Esophagus (tissue), 2 donors: Measurements from ENCODE around the gene GPRC5A. TPM values are rescaled to one million over a fixed set of nuclear protein-coding genes. Genes with fewer than 3 reads are reported as not detected.
"Not testable (repeated sequence)": the region's sequence is repeated elsewhere in the genome, so short reads cannot be mapped to it uniquely, and the experiment has no call there.

Experiments used
- H3K27ac ChIP-seq, 2 donors: one replicate each; pipeline ENCODE4 v1.5.1; 2013; ENCODE audit warnings: low read depth in 2 of 2, mild to moderate bottlenecking in 2 of 2, inconsistent platforms in 1 of 2, low read length in 1 of 2, moderate library complexity in 1 of 2
- H3K27me3 ChIP-seq, 2 donors: one replicate each; pipeline ENCODE4 v1.6.1; 2013; ENCODE audit warnings: low read length in 2 of 2, control low read depth in 1 of 2, mild to moderate bottlenecking in 1 of 2; ENCODE audit not compliant: insufficient read depth in 2 of 2, control insufficient read depth in 1 of 2
- H3K36me3 ChIP-seq, 2 donors: one replicate each; pipeline ENCODE4 v1.6.1; 2013; ENCODE audit warnings: low read length in 1 of 2; ENCODE audit not compliant: control insufficient read depth in 2 of 2, insufficient read depth in 2 of 2
- H3K4me1 ChIP-seq, 2 donors: one replicate each; pipeline ENCODE4 v1.6.1; 2013; ENCODE audit warnings: low read length in 1 of 2; ENCODE audit not compliant: control insufficient read depth in 2 of 2, insufficient read depth in 2 of 2
- H3K4me3 ChIP-seq, 2 donors: one replicate each; pipeline ENCODE4 v1.5.1; 2013; ENCODE audit warnings: low read length in 2 of 2, mild to moderate bottlenecking in 2 of 2, low read depth in 1 of 2, moderate library complexity in 1 of 2
- H3K9me3 ChIP-seq, 2 donors: one replicate each; pipeline ENCODE4 v1.6.1; 2013; ENCODE audit warnings: mild to moderate bottlenecking in 2 of 2, low read depth in 1 of 2, low read length in 1 of 2, moderate library complexity in 1 of 2; ENCODE audit not compliant: control insufficient read depth in 2 of 2, insufficient read depth in 1 of 2
- WGBS, 2 donors: extraction: QIAGEN DNeasy Blood & Tissue Kit; methylation state at CpG; one replicate each; pipeline ENCODE4 v1.1.7; 2013; 5-methylcytosine and 5-hydroxymethylcytosine counted together
- polyA plus RNA-seq, 2 donors: library from polyadenylated mRNA; stranded (reverse); fragments of 200-250 nt; gene quantifications; one replicate each; pipeline ENCODE4 v1.2.3, GENCODE V29; 2013
- donor health status: healthy with polysubstance abuse.
- donor health status: Bipolar disorder and iron deficiency.

GPRC5A gene, protein sequence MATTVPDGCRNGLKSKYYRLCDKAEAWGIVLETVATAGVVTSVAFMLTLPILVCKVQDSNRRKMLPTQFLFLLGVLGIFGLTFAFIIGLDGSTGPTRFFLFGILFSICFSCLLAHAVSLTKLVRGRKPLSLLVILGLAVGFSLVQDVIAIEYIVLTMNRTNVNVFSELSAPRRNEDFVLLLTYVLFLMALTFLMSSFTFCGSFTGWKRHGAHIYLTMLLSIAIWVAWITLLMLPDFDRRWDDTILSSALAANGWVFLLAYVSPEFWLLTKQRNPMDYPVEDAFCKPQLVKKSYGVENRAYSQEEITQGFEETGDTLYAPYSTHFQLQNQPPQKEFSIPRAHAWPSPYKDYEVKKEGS
- 10 to 100 TPM; 15.0 to 15.4 TPM for polyA plus RNA-seq

DNA sequence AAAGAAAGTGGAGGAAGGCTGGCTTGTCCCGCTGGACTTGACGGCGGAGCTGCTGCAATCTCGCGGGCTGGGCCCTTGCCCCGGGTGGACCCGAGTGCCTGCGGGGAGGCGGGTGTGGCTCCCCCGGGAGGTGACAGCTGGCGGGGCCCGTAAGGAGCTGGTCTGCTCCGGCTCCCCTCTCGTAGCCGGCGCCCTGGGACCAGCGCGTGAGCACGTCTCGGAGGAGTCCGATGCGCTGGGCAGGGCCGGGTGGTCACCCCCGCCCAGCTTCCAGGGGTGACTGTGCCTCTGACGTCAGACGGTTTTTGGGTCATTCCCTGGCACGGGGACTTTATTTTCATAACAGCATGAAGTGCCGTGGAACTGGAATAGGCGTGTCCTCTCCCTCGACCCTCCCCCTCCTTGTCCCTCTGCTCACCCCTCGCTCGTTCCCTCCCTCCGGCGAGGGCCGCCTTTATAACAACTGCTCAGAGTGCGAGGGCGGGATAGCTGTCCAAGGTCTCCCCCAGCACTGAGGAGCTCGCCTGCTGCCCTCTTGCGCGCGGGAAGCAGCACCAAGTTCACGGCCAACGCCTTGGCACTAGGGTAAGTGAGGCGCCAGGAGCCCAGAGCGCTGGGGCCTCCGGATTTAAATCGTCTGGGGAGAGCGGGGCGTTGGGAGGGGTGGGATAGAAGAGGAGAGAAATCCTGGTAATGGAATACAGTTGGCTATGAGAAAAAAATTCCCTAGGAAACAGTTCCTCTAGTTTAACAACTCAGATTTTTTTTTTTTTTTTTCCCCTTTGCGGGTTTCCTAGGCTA, at the start of gene GPRC5A:
TSS of gene GPRC5A (plus strand) at position 483 of the 801 bp plus-strand sequence. CDS start 16,688 bp downstream, outside the sequence.
- Histone ChIP-seq H3K9me3 (no peaks in the 10 kb centered on the region), H3K27ac (peak within 1 kb of the TSS; percentile 67 to 77), H3K36me3 (no peaks in the 10 kb centered on the region), H3K27me3 (no peaks in the 10 kb centered on the region), H3K4me3 (peak within 1 kb of the TSS; percentile 48 to 61), H3K4me1 (peaks cover 0 to 6% of the 10 kb centered on the region in 2 donors)
- WGBS, 2 donors, result 2 to 3% methylated on average over 41 to 50 of the region's 50 CpGs

DNA sequence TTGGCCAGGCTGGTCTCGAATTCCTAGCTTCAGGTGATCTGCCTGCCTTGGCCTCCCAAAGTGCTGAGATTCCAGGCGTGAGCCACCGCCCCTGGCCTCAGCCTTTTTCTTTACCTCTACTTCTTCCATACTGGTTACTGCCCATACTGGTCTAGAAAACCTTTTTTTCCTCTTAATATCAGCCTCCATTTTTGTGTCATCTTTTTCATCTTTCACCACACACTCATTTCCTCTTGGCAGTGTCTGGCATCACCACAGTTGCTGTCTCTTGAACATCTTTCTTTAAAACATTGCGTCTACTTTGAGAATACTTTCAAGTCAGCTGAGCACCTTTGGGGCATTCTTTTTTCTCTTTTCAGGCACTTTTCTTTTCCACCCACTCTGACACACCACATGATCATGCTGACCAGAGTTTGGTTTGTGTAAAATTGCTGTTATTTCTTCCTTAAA, 45.5 kb upstream of the GPRC5A start:
- Histone ChIP-seq H3K27ac (no peak overlapping the region), H3K9me3 (no peaks in the 10 kb centered on the region), H3K27me3 (no peaks in the 10 kb centered on the region), H3K4me3 (no peak overlapping the region), H3K4me1 (no peaks in the 10 kb centered on the region), H3K36me3 (no peaks in the 10 kb centered on the region)
- 80 to 87% methylated on average over 4 of the region's 4 CpGs for WGBS, 2 donors

DNA sequence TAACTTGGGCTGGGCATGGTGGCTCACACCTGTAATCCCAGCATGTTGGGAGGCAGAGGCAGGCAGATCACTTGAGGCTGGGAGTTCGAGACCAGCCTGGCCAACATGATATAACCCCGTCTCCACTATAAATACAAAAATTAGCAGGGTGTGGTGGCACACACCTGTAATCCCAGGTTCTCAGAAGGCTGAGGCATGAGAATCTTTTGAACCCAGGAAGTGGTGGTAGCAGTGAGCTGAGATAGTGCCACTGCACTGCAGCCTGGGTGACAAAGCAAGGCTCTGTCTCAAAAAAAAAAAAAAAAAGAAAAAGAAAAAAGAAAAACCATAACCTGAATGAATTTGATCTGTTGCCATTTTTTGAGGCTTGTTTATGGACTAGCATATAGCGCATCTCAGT, 44.6 kb upstream of the GPRC5A start:
- H3K4me3 ChIP-seq, H3K4me1 ChIP-seq, H3K36me3 ChIP-seq, H3K27ac ChIP-seq, H3K9me3 ChIP-seq, H3K27me3 ChIP-seq: not testable (repeated sequence)
- whole genome bisulfite sequencing, 2 donors, result 91 to 94% methylated on average over 3 of the region's 3 CpGs

DNA sequence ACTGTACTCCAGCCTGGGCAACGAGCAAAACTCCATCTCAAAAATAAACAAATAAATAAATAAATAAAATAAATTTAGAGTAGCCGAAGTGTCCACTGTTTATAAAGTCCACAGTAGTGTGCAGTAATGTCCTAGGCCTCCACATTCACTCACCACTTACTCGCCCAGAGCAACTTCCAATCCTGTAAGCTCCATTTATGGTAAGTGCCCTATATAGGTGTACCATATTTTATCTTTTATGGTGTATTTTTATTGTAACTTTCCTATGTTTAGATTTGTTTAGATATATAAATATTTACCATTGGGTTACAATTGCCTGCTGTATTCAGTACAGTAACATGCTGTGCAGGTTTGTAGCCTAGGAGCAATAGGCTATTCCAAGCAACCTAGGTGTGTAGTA, 37.9 kb upstream of the GPRC5A start:
- 60 to 65% methylated on average over 3 of the region's 3 CpGs for WGBS, 2 donors
- Histone ChIP-seq H3K36me3 (no peaks in the 10 kb centered on the region), H3K27ac (no peak overlapping the region)

DNA sequence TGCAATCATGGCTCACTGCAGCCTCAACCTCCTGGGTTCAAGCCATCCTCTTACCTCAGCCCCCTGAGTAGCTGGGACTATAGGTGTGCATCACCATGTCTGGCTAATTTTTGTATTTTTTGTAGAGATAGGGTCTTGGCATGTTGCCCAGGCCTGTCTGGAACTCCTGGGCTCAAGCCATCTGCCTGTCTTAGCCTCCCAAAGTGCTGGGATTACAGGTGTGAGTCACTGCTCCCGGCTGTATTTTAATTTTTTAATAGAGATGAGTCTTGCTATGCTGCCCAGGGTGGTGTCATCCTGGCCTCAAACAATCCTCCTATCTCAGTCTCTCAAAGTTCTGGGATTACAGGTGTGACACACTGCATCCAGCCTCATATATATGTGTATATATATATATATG, 31.7 kb upstream of the GPRC5A start:
- H3K9me3 ChIP-seq, result no peaks in the 10 kb centered on the region
- WGBS, 2 donors, result 35 to 43% methylated on average over 1 of the region's 1 CpG
- H3K27me3 ChIP-seq, result no peaks in the 10 kb centered on the region
- no peaks in the 10 kb centered on the region for H3K4me1 ChIP-seq
- no peaks in the 10 kb centered on the region for H3K36me3 ChIP-seq
- H3K27ac ChIP-seq, result no peak overlapping the region
- H3K4me3 ChIP-seq, result no peak overlapping the region

More for the DNA sequence above, 37.9 kb upstream of the GPRC5A start:
- Histone ChIP-seq H3K27me3 (no peaks in the 10 kb centered on the region), H3K4me1 (no peaks in the 10 kb centered on the region), H3K9me3 (no peaks in the 10 kb centered on the region), H3K4me3 (no peak overlapping the region)

DNA sequence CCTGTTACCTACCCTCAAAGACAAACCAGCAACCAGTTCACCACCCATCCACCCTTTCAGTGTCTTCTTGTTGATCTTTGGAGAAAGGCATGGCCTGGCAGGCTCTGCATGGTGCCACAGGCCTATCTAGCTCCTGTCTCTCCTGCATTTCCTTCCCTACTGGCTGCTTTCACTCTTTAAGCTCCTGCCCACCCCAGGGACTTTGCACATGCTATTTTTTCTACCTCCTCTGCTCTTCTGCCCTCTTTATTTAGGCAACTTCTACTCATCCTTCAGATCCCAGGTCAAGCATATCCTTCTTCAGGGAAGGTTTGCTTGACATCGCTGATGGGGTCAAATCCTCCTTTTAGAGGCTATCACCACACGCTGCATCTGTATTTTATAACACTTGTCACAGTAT, 27.1 kb upstream of the GPRC5A start:
- Histone ChIP-seq H3K4me3 (no peak overlapping the region), H3K27ac (no peak overlapping the region), H3K27me3 (no peaks in the 10 kb centered on the region), H3K4me1 (no peaks in the 10 kb centered on the region), H3K36me3 (no peaks in the 10 kb centered on the region), H3K9me3 (no peaks in the 10 kb centered on the region)
- 97 to 99% methylated on average over 2 of the region's 2 CpGs for WGBS, 2 donors

DNA sequence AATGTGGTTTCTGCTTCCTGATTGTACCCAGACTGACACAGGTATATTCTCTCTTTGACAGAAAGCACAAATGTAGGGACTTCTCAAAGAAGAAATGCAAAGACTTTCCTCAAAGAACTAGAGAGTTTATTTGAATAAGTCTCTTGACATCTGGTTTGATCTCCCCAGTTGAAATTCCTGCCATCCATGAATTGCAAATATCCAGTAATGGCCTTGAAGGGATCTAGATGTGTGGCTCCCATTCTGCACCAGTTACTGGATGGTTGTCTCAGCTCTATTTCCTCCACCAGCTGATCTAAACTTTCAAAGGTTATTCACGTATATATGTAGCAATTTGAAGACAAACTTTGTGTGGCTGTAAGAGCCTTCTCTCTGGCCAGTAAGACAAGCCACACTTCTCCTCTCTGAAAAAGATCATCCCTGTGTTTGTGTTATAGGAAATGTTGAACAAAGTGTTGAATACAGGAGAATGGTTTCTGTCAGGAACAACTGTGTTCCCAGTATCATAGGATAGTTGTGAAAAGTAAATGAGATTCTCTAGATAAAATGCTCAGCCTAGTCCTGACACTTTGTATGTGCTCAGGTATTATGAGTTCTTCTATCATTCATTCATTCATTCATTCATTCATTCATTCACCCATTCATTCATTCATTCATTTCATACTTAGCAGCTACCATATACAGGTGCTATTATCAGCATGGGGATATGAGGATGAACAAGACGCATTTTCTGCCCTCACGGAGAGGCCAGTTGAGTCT, 22.7 kb upstream of the GPRC5A start:
- no peaks in the 10 kb centered on the region for H3K36me3 ChIP-seq
- peaks cover 0 to 2% of the 10 kb centered on the region in 2 donors for H3K4me1 ChIP-seq
- no peaks in the 10 kb centered on the region for H3K27me3 ChIP-seq
- H3K9me3 ChIP-seq, result no peaks in the 10 kb centered on the region
- no peak overlapping the region for H3K27ac ChIP-seq
- 88 to 92% methylated on average over 3 of the region's 3 CpGs for WGBS, 2 donors
- no peak overlapping the region for H3K4me3 ChIP-seq

DNA sequence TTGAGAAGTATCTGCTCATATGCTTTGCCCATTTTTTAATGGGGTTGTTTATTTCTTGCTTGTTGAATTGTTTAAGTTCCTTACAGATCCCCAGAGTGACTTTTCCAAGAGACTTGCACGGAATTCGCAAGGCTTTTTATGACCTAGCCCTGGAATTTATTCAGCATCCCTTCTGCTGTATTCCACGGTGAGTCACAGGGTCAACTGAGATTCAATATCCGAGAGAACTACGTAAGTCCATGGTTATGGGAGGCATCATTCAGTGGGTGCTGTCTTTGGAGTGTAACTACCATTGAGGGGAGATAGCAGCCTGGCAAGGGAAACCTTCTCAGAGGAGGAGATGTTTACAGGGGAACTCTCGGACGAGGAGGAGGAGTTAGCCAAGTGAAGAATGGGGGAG, 20.9 kb upstream of the GPRC5A start:
- Histone ChIP-seq H3K36me3 (no peaks in the 10 kb centered on the region), H3K27me3 (no peaks in the 10 kb centered on the region), H3K9me3 (no peaks in the 10 kb centered on the region), H3K4me3 (no peak overlapping the region), H3K4me1 (peaks cover 0 to 2% of the 10 kb centered on the region in 2 donors), H3K27ac (no peak overlapping the region)
- 86 to 91% methylated on average over 7 of the region's 7 CpGs for WGBS, 2 donors

DNA sequence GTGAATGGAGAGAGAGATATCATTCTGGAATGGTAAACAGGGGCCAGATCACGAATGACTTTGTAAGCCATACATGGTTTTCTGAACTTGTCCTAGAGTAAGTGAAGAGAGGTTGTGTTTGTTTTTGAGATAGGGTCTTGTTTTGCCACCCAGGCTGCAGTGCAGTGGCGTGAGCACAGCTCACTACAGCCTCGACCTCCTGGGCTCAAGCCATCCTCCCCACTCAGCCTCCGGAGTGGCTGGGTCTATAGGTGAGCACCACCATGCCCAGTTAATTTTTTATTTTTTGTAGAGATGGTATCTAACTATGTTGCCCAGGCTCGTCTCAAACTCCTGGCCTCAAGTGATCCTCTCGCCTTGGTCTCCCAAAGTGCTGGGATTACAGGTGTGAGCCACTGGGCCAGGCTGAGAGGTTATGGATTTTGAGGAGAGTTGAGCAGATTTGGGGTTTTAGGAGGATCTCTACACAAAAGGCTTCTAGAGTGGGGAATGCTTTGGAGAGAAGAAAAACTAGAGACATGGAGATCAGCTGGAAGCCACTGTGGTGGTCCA, 19.7 kb upstream of the GPRC5A start:
- Histone ChIP-seq H3K4me3 (no peak overlapping the region), H3K9me3 (no peaks in the 10 kb centered on the region), H3K4me1 (peaks cover 0 to 2% of the 10 kb centered on the region in 2 donors), H3K27ac (no peak overlapping the region), H3K36me3 (no peaks in the 10 kb centered on the region), H3K27me3 (no peaks in the 10 kb centered on the region)
- WGBS, 2 donors, result 82 to 91% methylated on average over 6 of the region's 6 CpGs
